Vagina (tissue), 2 donors: Measurements from ENCODE around the gene CACNG5.

ENCODE experiments used
- CTCF ChIP-seq, 3 experiments: fragments of 450-650 bp in 2 of 3; fragments of 200-600 bp in 1 of 3; sonication (generic) in 1 of 3; IDR thresholded peaks; one replicate each; pipeline ENCODE4 v1.5.1; 2017 to 2019; ENCODE audit warnings: antibody characterized with exemption in 3 of 3, mild to moderate bottlenecking in 2 of 3, moderate library complexity in 2 of 3
- POLR2A ChIP-seq, 2 donors: fragments of 450-650 bp; IDR thresholded peaks; one replicate each; pipeline ENCODE4 v1.6.1; 2017; ENCODE audit warnings: antibody characterized with exemption in 2 of 2, mild to moderate bottlenecking in 2 of 2, moderate library complexity in 2 of 2

GRCh38 chr17:66910651-66911285 is 75.9 kb downstream of the CACNG5 start:
- TF ChIP-seq CTCF (IDR thresholded peaks at IDR 0.05) (no peak), POLR2A (IDR thresholded peaks at IDR 0.05) (no peak)
